AG08395 (cell line): ENCODE measurements around the gene ABI1.

ENCODE experiments used
- DNase-seq: peaks from one replicate; pipeline ENCODE4 v3.0.0; 2012; ENCODE audit warnings: mixed read lengths, low spot score

The ABI1 gene

GRCh38 chr10:26855186-26855585 lies 5.6 kb downstream of the ABI1 start:
- DNase-seq: peak; percentile 12

GRCh38 chr10:26854524-26854923 lies 6.2 kb downstream of the ABI1 start:
- DNase-seq: no peak

- DNase-seq: no peak
These were observed 16.3 kb downstream of the ABI1 start for GRCh38 chr10:26844396-26844975.

GRCh38 chr10:26843736-26844135 lies 17.0 kb downstream of the ABI1 start:
- no peak for DNase-seq

GRCh38 chr10:26841733-26842317 lies 18.9 kb downstream of the ABI1 start:
- DNase-seq: no peak

GRCh38 chr10:26840938-26841732 lies 19.6 kb downstream of the ABI1 start:
- no peak for DNase-seq

GRCh38 chr10:26839966-26840627 lies 20.7 kb downstream of the ABI1 start:
- DNase-seq: peak; percentile 36

GRCh38 chr10:26837139-26837538 lies 23.6 kb downstream of the ABI1 start:
- no peak for DNase-seq

- DNase-seq: no peak
These were observed 25.7 kb downstream of the ABI1 start for GRCh38 chr10:26835025-26835424.

- no peak for DNase-seq
These were observed 27.8 kb downstream of the ABI1 start for GRCh38 chr10:26832960-26833359.

- no peak for DNase-seq
These were observed 28.8 kb downstream of the ABI1 start for GRCh38 chr10:26831936-26832335.

- no peak for DNase-seq
These were observed 30.8 kb downstream of the ABI1 start for GRCh38 chr10:26829810-26830515.

GRCh38 chr10:26824015-26824690 lies 36.6 kb downstream of the ABI1 start:
- no peak for DNase-seq

GRCh38 chr10:26821699-26822570 lies 38.8 kb downstream of the ABI1 start:
- peak; percentile 4 for DNase-seq

GRCh38 chr10:26815500-26815899 lies 45.3 kb downstream of the ABI1 start:
- no peak for DNase-seq

- no peak for DNase-seq
These were observed 50.2 kb downstream of the ABI1 start for GRCh38 chr10:26810435-26811026.

- DNase-seq: no peak
These were observed 50.8 kb downstream of the ABI1 start for GRCh38 chr10:26809973-26810372.

GRCh38 chr10:26807532-26807931 lies 53.2 kb downstream of the ABI1 start:
- no peak for DNase-seq

- no peak for DNase-seq
These were observed 54.2 kb downstream of the ABI1 start for GRCh38 chr10:26806557-26806956.

- DNase-seq: peak; percentile 61
These were observed 55.1 kb downstream of the ABI1 start for GRCh38 chr10:26805567-26806245.
